ENCODE data around the gene ZNF488.

Gene ZNF488

DNA sequence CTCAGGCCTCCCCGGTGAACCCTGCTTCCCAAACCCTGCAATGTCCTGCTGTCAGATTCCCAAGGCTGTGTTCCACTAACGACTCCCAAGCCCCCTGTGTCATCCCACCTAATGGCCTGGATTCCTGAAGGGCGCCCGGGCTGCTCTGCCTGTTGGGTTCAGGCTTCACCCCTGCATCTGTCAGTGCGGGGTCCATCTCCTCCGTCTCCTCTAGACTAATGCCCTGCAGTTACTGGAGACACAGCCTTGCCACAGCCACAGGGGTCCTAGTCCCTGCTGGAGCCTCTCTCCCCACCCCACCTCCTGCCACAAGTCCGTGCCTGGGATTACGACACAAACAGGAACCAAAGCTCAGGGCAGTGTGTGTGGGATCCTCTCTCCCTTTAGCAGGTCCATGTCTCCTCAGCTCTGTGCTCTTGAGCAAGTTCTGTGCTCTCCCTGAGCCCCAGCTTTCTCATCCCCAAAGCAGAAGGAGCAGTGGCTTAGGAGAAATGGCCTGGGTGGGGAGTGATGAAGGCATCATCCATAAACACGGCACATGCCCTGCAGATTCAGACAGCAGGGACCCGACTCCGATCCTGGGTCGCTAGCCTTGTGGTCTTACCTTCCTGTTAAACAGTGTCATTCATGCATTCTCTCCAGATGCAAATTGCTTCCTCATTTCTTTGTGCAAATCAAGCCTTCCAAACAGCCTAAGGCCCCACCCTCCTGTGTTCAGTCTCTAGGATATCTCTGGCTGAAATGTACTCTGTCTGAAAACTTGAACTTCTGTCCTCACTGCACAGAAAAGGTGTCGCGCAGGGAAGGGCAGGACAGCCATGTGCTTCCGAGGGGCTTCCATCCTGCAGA lies 44.1 kb downstream of the ZNF488 start:
- in situ Hi-C loops (cut with HindIII; ENCODE audit: low sequenced_read_pairs), result no loop called here
- H3K4me3 ChIP-seq (ENCODE audit: low read depth, low read length), result no peak overlapping the region
- DNase-seq (ENCODE audit: low read depth), result no peak
- TF ChIP-seq CTCF (IDR thresholded peaks at IDR 0.05; ENCODE audit: low read depth, low read length, missing control alignments), result no peak

- H3K4me3 ChIP-seq (ENCODE audit: low read depth, low read length), result no peak overlapping the region
- no peak for TF ChIP-seq CTCF (IDR thresholded peaks at IDR 0.05; ENCODE audit: low read depth, low read length, missing control alignments)
- in situ Hi-C loops (cut with HindIII; ENCODE audit: low sequenced_read_pairs), result no loop called here
- no peak for DNase-seq (ENCODE audit: low read depth)
Observed at GRCh38 chr10:47339186-47339735, 44.8 kb downstream of the ZNF488 start.

- in situ Hi-C loops (cut with HindIII; ENCODE audit: low sequenced_read_pairs), result no loop called here
- H3K4me3 ChIP-seq (ENCODE audit: low read depth, low read length), result no peak overlapping the region
- TF ChIP-seq CTCF (IDR thresholded peaks at IDR 0.05; ENCODE audit: low read depth, low read length, missing control alignments), result no peak
- no peak for DNase-seq (ENCODE audit: low read depth)
Observed at GRCh38 chr10:47337310-47337709, 46.8 kb downstream of the ZNF488 start.

DNA sequence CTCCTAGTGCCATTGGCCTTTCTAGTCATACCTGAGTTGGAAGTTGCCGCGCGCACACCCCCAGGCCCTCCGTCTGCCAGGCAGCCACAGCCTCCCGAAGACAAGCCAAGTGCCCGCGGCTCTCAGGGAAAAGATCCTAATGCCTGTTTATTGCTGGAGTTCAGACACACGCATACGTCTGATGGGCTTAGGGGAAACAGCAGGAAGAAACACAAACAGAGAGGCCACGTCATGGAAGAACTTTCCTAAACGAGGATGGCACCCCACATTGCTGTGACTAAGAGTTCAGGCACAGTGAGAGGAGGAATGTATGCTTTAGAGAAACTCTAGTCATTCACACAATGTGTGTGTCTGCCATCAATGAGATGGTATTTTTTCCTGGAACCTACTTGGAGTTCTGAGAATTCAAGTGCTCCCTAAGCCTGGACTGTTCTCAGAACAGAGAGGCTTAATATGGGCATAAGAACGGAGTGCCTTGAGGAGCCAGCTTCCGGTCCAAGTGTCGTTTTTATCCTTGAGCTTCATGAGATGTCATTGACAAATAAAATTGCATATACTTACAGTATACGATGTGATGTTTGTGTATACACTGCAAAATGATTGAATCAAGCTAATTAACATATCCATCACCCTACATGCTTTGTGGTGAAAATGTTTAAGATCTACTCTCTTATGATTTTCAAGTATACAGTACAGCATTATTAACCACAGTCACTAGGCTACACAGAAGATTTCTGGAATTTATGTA lies 47.5 kb downstream of the ZNF488 start:
- in situ Hi-C loops (cut with HindIII; ENCODE audit: low sequenced_read_pairs), result no loop called here
- no peak for DNase-seq (ENCODE audit: low read depth)

DNA sequence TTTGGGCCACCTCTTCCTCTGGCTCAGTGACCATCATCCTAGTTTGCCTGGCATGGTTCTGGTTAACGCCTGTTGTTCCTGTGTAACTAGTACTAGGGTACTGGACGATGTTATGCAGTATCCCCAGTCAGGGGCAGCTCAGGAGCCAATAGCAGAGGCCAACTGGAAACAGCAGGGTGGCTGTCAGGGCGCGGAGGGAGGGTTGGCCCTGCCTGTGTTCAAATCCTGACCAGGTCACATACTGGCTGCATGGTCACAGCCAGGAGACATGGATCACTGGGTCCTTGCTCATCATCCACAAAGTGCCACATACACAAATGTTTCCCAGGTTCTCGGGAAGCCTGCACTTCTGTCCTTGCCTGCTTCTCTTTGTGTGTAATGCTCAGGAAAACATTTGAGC lies 48.2 kb downstream of the ZNF488 start:
- in situ Hi-C loops (cut with HindIII; ENCODE audit: low sequenced_read_pairs), result no loop called here
- no peak overlapping the region for H3K4me3 ChIP-seq (ENCODE audit: low read depth, low read length)
- TF ChIP-seq CTCF (IDR thresholded peaks at IDR 0.05; ENCODE audit: low read depth, low read length, missing control alignments), result no peak
- no peak for DNase-seq (ENCODE audit: low read depth)

More for the DNA sequence above, 47.5 kb downstream of the ZNF488 start:
- no peak overlapping the region for H3K4me3 ChIP-seq (ENCODE audit: low read depth, low read length)
- TF ChIP-seq CTCF (IDR thresholded peaks at IDR 0.05; ENCODE audit: low read depth, low read length, missing control alignments), result no peak

DNA sequence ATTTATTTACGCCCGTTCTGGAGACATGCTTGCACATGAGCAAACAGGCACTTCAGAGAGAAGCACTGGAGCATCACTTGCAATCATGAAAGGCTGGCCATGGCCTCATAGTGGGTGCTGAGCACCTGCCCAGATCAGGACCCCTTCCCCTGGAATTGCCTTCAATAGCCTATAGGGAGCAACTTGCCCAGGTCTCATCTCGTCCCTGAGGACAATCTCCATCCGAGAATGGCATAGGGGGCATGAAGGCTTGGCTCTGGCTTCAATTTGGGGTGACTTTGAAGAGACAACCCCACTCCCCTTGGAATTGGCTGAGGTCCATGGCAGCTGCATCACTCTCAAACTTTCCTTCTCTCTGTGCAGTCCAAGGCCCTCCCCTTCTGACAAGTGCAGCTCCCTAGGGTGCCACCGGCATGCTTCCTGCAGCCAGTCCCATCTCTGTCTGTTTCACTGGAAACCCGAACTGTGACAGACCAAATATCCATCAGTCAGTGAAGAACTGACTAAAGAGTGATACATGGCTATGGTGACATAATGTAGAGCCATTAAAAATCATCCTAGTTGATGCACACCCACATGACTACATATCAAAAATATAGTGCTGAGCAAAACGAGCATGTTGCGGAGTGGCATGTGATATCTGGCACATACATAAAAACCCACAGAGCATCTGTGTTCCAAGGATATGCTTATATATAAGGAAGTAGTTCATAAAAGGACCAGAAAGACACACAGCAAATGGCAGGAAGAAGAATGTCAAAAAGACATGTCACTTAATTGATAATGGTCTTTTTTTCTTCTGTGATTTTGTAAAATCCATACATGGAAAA lies 49.4 kb downstream of the ZNF488 start:
- DNase-seq (ENCODE audit: low read depth), result no peak
- TF ChIP-seq CTCF (IDR thresholded peaks at IDR 0.05; ENCODE audit: low read depth, low read length, missing control alignments), result no peak
- no peak overlapping the region for H3K4me3 ChIP-seq (ENCODE audit: low read depth, low read length)
- in situ Hi-C loops (cut with HindIII; ENCODE audit: low sequenced_read_pairs), result no loop called here
